CD4-positive, alpha-beta T cell treated with Interleukin-12 subunit alpha and Interleukin-12 subunit beta, for 1 hour (primary cell): ENCODE results near the gene HSPBAP1.
A peak's percentile ranks its signal among the peaks of the same experiment; 100 is the strongest.
"Not testable (repeated sequence)": the region's sequence is repeated elsewhere in the genome, so short reads cannot be mapped to it uniquely, and the experiment has no call there.

ENCODE experiments used
- DNase-seq: peaks from one replicate; pipeline ENCODE4 v3.0.0-alpha.2; 2020

HSPBAP1 gene

GRCh38 chr3:122784436-122784835, 9.2 kb downstream of the HSPBAP1 start:
- no peak for DNase-seq

- DNase-seq = no peak
Observed at GRCh38 chr3:122782804-122783203, 10.8 kb downstream of the HSPBAP1 start.

GRCh38 chr3:122777563-122777962, 16.1 kb downstream of the HSPBAP1 start:
- no peak for DNase-seq

- no peak for DNase-seq
Observed at GRCh38 chr3:122776675-122777468, 16.8 kb downstream of the HSPBAP1 start.

GRCh38 chr3:122774564-122774963, 19.1 kb downstream of the HSPBAP1 start:
- DNase-seq = no peak

GRCh38 chr3:122773944-122774509, 19.6 kb downstream of the HSPBAP1 start:
- no peak for DNase-seq

- no peak for DNase-seq
Observed at GRCh38 chr3:122772827-122773226, 20.8 kb downstream of the HSPBAP1 start.

GRCh38 chr3:122770521-122771202, 23.0 kb downstream of the HSPBAP1 start:
- DNase-seq = no peak

GRCh38 chr3:122767540-122768372, 25.9 kb downstream of the HSPBAP1 start:
- DNase-seq = no peak

- DNase-seq = no peak
Observed at GRCh38 chr3:122766430-122766829, 27.2 kb downstream of the HSPBAP1 start.

- DNase-seq = no peak
Observed at GRCh38 chr3:122760453-122761271, 33.0 kb downstream of the HSPBAP1 start.

GRCh38 chr3:122758877-122759560, 34.6 kb downstream of the HSPBAP1 start:
- DNase-seq = no peak

GRCh38 chr3:122755491-122755890, 38.1 kb downstream of the HSPBAP1 start:
- DNase-seq = no peak

GRCh38 chr3:122754929-122755328, 38.7 kb downstream of the HSPBAP1 start:
- DNase-seq = peak; percentile 57

GRCh38 chr3:122748347-122748746, 45.3 kb downstream of the HSPBAP1 start:
- DNase-seq = no peak

- DNase-seq = not testable (repeated sequence)
Observed at GRCh38 chr3:122747295-122747694, 46.3 kb downstream of the HSPBAP1 start.

GRCh38 chr3:122745369-122746021, 48.1 kb downstream of the HSPBAP1 start:
- no peak for DNase-seq

GRCh38 chr3:122743581-122744120, 50.0 kb downstream of the HSPBAP1 start:
- no peak for DNase-seq

- DNase-seq = no peak
Observed at GRCh38 chr3:122742234-122742633, 51.4 kb downstream of the HSPBAP1 start.

- DNase-seq = no peak
Observed at GRCh38 chr3:122739172-122739571, 54.5 kb downstream of the HSPBAP1 start.
